NT2/D1 (cell line): ENCODE data around the gene PEX16.

ENCODE experiments used
- DNase-seq: peaks from one replicate; pipeline ENCODE4 v3.0.0-alpha.2; 2011; ENCODE audit warnings: low read depth, low spot score
- H3K27me3 ChIP-seq: 2 replicates; pipeline ENCODE4 v1.6.0; 2011; ENCODE audit warnings: mild to moderate bottlenecking; ENCODE audit not compliant: insufficient read length, insufficient read depth
- H3K36me3 ChIP-seq: 2 replicates; pipeline ENCODE4 v1.6.1; 2011; ENCODE audit warnings: mild to moderate bottlenecking, low read length, mixed read lengths; ENCODE audit not compliant: insufficient read depth, insufficient read length
- H3K4me1 ChIP-seq: 2 replicates; pipeline ENCODE4 v1.5.1; 2011; ENCODE audit not compliant: insufficient read depth, insufficient read length
- H3K4me3 ChIP-seq: 2 replicates; pipeline ENCODE4 v1.5.1; 2011; ENCODE audit warnings: low read depth; ENCODE audit not compliant: insufficient read length
- H3K9ac ChIP-seq: 2 replicates; pipeline ENCODE4 v1.6.0; 2011; ENCODE audit warnings: low read depth; ENCODE audit not compliant: insufficient read length
- H3K9me3 ChIP-seq: 2 replicates; pipeline ENCODE4 v1.5.1; 2011; ENCODE audit warnings: mild to moderate bottlenecking, low read length; ENCODE audit not compliant: insufficient read depth
- SUZ12 ChIP-seq: IDR thresholded peaks from 2 replicates; pipeline ENCODE4 v1.6.1; 2011; ENCODE audit not compliant: insufficient read length, insufficient read depth; ENCODE audit errors: extremely low read depth
- YY1 ChIP-seq: IDR thresholded peaks from 2 replicates; pipeline ENCODE4 v1.6.1; 2011; ENCODE audit not compliant: insufficient read length, insufficient read depth
- ZNF274 ChIP-seq: IDR thresholded peaks from 2 replicates; pipeline ENCODE4 v1.6.1; 2011; ENCODE audit warnings: mild to moderate bottlenecking, low read depth, low read length

Gene PEX16

GRCh38 chr11:45945397-45945999, 27.8 kb upstream of the PEX16 start:
- Histone ChIP-seq H3K27me3 (no peaks in the 10 kb centered on the region), H3K4me1 (no peaks in the 10 kb centered on the region), H3K4me3 (no peak overlapping the region), H3K9me3 (no peaks in the 10 kb centered on the region), H3K36me3 (peaks cover 43% of the 10 kb centered on the region), H3K9ac (no peak overlapping the region)
- TF ChIP-seq ZNF274 = no peak
- no peak for TF ChIP-seq SUZ12
- no peak for TF ChIP-seq YY1
- no peak for DNase-seq

DNA sequence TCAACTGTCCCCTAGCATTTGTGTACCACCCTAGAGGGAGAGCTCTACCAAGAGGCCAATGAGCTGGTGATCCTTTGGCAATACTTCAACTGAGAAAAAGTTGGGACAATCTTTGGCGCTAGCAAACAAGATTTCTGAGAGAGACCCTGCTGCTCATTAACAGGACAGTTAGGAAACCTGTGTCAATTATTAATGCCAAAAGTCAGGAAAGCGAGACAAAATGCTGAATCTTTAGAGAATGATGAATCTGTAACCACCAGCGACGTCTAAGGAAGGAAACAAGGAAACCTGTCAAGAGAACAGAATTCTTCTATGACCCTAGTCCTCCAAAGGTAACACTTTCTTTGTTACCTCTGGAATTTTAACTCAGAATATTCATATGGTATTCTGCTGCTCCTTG, 24.7 kb upstream of the PEX16 start:
- no peak for DNase-seq
- TF ChIP-seq ZNF274 = no peak
- no peak for TF ChIP-seq SUZ12
- TF ChIP-seq YY1 = no peak

GRCh38 chr11:45941285-45941684, 23.6 kb upstream of the PEX16 start:
- Histone ChIP-seq H3K9ac (no peak overlapping the region), H3K4me1 (peaks cover 2% of the 10 kb centered on the region), H3K27me3 (no peaks in the 10 kb centered on the region), H3K9me3 (no peaks in the 10 kb centered on the region), H3K4me3 (no peak overlapping the region), H3K36me3 (peaks cover 14% of the 10 kb centered on the region)
- no peak for DNase-seq
- no peak for TF ChIP-seq ZNF274
- no peak for TF ChIP-seq YY1
- TF ChIP-seq SUZ12 = no peak

More for the DNA sequence above, 24.7 kb upstream of the PEX16 start:
- Histone ChIP-seq H3K4me3 (no peak overlapping the region), H3K36me3 (peaks cover 17% of the 10 kb centered on the region), H3K9me3 (no peaks in the 10 kb centered on the region), H3K4me1 (peaks cover 2% of the 10 kb centered on the region), H3K9ac (no peak overlapping the region), H3K27me3 (no peaks in the 10 kb centered on the region)

- H3K4me3 ChIP-seq = no peak overlapping the region
- DNase-seq = no peak
- H3K4me1 ChIP-seq = peaks cover 6% of the 10 kb centered on the region
- no peak overlapping the region for H3K9ac ChIP-seq
- H3K36me3 ChIP-seq = peaks cover 14% of the 10 kb centered on the region
- TF ChIP-seq YY1 (no peak), SUZ12 (no peak), ZNF274 (no peak)
- no peaks in the 10 kb centered on the region for H3K27me3 ChIP-seq
- no peaks in the 10 kb centered on the region for H3K9me3 ChIP-seq
Observed at GRCh38 chr11:45939836-45940235, 22.2 kb upstream of the PEX16 start.

- TF ChIP-seq ZNF274 = no peak
- TF ChIP-seq YY1 = no peak
- TF ChIP-seq SUZ12 = no peak
- no peak for DNase-seq
- Histone ChIP-seq H3K9ac (no peak overlapping the region), H3K4me3 (no peak overlapping the region), H3K9me3 (no peaks in the 10 kb centered on the region), H3K36me3 (peaks cover 30% of the 10 kb centered on the region), H3K4me1 (peaks cover 14% of the 10 kb centered on the region), H3K27me3 (no peaks in the 10 kb centered on the region)
Observed at GRCh38 chr11:45937916-45938315, 20.2 kb upstream of the PEX16 start.

DNA sequence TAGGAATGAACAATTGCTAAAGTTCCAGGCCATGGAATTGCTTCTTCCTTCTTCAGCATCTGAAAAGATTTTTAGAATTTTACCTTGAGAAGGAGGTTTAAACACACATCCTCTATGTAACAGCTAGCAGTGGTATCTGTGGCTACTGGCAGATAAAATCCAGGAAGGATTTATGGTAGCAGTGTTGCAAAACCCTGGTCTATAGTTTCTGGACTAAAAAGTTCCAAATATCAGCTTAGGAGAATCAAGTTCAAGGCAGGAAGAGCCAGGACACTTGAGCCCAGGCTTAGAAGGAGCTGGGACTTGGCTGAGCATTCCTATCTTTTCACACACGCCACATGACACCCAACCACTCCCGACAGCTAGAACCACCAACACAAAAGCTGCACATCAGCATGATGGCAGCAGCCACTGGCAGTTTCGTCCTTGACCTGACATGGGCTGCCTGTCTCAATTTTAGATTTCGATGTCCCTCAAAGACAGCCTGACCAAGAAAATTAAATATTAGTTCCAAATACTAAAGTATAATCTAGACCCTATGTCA, 18.9 kb upstream of the PEX16 start:
- TF ChIP-seq ZNF274 (no peak), YY1 (no peak), SUZ12 (no peak)
- Histone ChIP-seq H3K4me3 (no peak overlapping the region), H3K9me3 (no peaks in the 10 kb centered on the region), H3K27me3 (no peaks in the 10 kb centered on the region), H3K4me1 (peaks cover 17% of the 10 kb centered on the region), H3K9ac (no peak overlapping the region), H3K36me3 (peaks cover 43% of the 10 kb centered on the region)
- no peak for DNase-seq

DNA sequence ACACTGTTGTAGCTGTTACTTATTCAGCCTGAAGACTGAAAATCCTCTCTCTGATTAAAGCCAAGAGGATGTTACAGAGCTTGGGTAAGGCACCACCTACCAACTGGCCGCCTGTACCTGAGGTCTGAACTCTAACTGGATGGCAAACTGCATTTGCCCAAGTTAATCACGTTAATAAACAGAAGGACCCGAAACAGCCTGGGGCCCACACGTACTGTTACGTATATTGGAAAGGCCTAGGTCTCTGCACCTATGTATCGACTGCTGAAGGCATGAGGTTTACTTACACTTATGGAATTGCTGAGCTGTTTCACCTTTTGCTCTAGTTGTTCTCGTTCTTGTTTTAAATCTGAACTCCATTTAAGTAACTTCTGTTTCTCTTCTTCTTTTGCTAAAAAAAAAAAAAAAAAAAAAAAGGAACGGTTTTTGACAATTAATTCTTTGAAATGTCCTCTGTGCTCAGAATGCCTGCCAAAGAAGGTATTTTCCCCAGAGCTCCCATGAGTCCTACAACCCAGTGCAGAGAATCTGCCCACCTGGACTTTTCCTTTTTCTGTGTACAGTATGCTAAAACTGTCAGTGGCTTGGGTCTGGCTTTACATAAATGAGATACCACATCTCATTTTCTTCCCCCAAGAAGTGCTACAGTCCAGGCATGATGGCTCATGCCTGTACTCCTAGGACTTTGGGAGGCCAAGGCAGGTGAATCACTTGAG, 17.8 kb upstream of the PEX16 start:
- Histone ChIP-seq H3K4me3 (no peak overlapping the region), H3K4me1 (peaks cover 20% of the 10 kb centered on the region), H3K27me3 (no peaks in the 10 kb centered on the region), H3K9me3 (no peaks in the 10 kb centered on the region), H3K36me3 (peaks cover 45% of the 10 kb centered on the region), H3K9ac (no peak overlapping the region)
- DNase-seq = no peak
- no peak for TF ChIP-seq SUZ12
- no peak for TF ChIP-seq ZNF274
- no peak for TF ChIP-seq YY1
